ENCODE results near the gene PNMA6F. TPM values are rescaled to one million over a fixed set of nuclear protein-coding genes. Genes with fewer than 3 reads are reported as not detected.

Gene PNMA6F
- total RNA-seq, 1 experiment from 2014 or later, result 0.13 TPM

DNA sequence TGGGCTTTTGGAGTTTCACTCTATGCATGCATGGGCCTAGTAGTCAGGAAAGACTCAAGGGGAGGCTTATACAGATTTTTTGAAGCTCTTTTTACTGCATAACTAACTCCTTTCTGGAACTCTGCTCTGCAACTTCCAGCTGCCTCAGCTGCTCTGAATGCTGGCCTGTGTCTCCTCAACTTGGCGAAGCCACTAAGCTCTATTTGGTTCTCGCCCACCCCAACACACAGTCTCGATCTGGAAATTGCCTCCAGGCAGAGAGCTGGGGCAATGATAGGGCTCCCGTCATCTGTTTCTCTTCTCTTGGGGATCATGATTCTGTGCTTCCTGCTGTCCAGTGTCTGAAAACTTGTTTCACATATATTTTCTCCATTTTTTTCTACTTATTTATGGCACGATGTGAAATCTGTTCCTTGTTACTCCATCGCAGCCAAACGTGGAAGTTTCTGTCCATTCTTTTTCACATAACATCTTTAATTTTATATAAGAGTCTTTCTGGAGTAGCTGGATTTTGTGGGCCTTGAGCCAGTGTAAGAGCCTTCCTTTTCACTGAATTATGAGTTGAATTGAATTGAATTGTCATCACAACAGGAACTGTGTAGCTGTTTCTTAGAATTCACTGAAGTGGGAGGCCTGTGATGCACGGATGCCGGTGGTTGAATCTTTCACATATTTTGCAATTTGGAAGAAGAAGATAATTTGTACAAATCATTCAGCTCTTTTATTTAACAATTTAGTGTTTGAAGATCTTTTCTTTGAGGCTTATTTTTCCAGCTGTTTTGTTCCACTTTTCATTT, 21.4 kb upstream of the PNMA6F start:
- no peaks in the 10 kb centered on the region for H3K9me3 Mint-ChIP-seq
- TF ChIP-seq, protein P1, sequence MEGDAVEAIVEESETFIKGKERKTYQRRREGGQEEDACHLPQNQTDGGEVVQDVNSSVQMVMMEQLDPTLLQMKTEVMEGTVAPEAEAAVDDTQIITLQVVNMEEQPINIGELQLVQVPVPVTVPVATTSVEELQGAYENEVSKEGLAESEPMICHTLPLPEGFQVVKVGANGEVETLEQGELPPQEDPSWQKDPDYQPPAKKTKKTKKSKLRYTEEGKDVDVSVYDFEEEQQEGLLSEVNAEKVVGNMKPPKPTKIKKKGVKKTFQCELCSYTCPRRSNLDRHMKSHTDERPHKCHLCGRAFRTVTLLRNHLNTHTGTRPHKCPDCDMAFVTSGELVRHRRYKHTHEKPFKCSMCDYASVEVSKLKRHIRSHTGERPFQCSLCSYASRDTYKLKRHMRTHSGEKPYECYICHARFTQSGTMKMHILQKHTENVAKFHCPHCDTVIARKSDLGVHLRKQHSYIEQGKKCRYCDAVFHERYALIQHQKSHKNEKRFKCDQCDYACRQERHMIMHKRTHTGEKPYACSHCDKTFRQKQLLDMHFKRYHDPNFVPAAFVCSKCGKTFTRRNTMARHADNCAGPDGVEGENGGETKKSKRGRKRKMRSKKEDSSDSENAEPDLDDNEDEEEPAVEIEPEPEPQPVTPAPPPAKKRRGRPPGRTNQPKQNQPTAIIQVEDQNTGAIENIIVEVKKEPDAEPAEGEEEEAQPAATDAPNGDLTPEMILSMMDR (IDR thresholded peaks at IDR 0.05), result no peak
- TF ChIP-seq CREB1 (CRISPR knock-in tag; IDR thresholded peaks at IDR 0.05), result no peak
- TF ChIP-seq TP53 (CRISPR knock-in tag; IDR thresholded peaks at IDR 0.05), result no peak
- no peak for TF ChIP-seq ZNF121 (CRISPR knock-in tag; IDR thresholded peaks at IDR 0.05)
- DNase-seq (ENCODE audit: low spot score) (no peak), ATAC-seq (no peak)
- H3K36me3 Mint-ChIP-seq, result peaks cover 30% of the 10 kb centered on the region
- no peaks in the 10 kb centered on the region for H3K27me3 Mint-ChIP-seq (ENCODE audit: low read depth)
- ChIA-PET CTCF (interaction anchor here (0.6 kb wide), 1 partner anchor 9 kb away, joined by 3 read pairs; no protein-coding TSS in a partner anchor), POLR2A (no interaction called here)
- H3K4me1 Mint-ChIP-seq, result no peaks in the 10 kb centered on the region
- no peak overlapping the region for H3K27ac Mint-ChIP-seq
- H3K4me3 Mint-ChIP-seq, result no peak overlapping the region

GRCh38 chrX:153340111-153340510, 18.5 kb upstream of the PNMA6F start:
- Mint-ChIP-seq H3K9me3 (no peaks in the 10 kb centered on the region), H3K4me3 (no peak overlapping the region), H3K36me3 (peaks cover 24% of the 10 kb centered on the region), H3K27ac (no peak overlapping the region), H3K27me3 (ENCODE audit: low read depth) (no peaks in the 10 kb centered on the region), H3K4me1 (peaks cover 10% of the 10 kb centered on the region)
- no peak for ATAC-seq
- POLR2A ChIA-PET, result no interaction called here
- no peak for DNase-seq (ENCODE audit: low spot score)
- CTCF ChIA-PET, result no interaction called here
- no peak for TF ChIP-seq ZNF671 (CRISPR knock-in tag; IDR thresholded peaks at IDR 0.05)
- TF ChIP-seq HMGXB4 (CRISPR knock-in tag; IDR thresholded peaks at IDR 0.05), result no peak
- no peak for TF ChIP-seq EMX1 (CRISPR knock-in tag; IDR thresholded peaks at IDR 0.05)

DNA sequence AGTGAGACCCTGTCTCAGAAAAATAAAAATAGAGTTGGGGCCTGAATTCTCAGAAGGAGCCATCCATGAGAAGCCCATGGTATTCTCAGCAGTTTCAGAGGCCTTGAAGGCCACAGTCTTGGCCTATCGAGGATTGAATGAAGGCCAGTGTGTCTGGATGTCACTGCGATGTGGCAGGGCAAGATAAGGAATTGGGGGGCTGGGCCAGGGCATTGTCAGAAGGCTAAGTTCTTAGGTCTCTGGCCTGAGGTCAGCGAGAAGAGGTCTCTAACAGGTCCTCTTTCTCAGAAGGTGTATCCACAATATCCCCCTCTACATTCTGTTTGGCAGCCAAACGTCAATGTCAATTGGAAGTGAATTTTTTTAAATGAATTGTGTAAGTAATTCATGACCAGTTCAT, 18.1 kb upstream of the PNMA6F start:
- no peak overlapping the region for H3K4me3 Mint-ChIP-seq
- H3K9me3 Mint-ChIP-seq, result no peaks in the 10 kb centered on the region
- peaks cover 12% of the 10 kb centered on the region for H3K4me1 Mint-ChIP-seq
- no peak overlapping the region for H3K27ac Mint-ChIP-seq
- CTCF ChIA-PET, result no interaction called here
- peaks cover 21% of the 10 kb centered on the region for H3K36me3 Mint-ChIP-seq
- POLR2A ChIA-PET, result no interaction called here
- H3K27me3 Mint-ChIP-seq (ENCODE audit: low read depth), result no peaks in the 10 kb centered on the region
- DNase-seq (ENCODE audit: low spot score) (no peak), ATAC-seq (no peak)
- TF ChIP-seq, protein P2, sequence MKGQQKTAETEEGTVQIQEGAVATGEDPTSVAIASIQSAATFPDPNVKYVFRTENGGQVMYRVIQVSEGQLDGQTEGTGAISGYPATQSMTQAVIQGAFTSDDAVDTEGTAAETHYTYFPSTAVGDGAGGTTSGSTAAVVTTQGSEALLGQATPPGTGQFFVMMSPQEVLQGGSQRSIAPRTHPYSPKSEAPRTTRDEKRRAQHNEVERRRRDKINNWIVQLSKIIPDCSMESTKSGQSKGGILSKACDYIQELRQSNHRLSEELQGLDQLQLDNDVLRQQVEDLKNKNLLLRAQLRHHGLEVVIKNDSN (CRISPR knock-in tag; IDR thresholded peaks at IDR 0.05), result no peak
- TF ChIP-seq, protein P1 (IDR thresholded peaks at IDR 0.05), result no peak
- TF ChIP-seq, protein P3, sequence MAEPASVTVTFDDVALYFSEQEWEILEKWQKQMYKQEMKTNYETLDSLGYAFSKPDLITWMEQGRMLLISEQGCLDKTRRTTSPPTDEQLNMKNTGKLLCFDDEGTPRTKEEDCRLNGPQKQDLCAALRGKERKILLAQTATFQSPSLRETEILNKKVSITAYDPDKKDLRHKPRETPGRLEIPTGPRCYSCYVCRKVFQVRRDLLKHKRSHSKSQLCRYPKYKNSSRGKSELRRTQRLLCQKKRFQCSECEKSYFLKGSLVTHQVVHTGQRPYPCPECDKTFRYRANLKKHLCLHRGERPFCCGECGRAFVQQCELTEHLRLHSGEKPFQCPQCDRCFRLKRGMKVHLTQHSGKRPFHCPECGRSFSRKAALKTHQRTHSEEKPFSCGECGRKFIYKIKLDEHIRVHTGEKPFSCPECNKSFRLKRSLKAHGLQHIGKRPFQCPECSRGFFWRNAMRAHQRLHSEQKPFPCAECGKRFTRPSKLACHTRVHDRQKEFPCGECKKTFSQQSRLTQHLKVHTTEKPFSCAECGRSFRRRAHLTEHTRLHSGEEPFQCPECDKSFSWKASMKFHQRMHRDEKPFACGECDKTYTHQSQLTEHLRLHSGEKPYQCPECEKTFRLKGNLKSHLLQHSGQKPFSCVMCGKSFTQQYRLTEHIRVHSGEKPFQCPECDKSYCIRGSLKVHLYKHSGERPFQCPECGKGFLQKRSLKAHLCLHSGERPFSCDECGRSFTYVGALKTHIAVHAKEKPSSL (CRISPR knock-in tag; conservative IDR thresholded peaks at IDR 0.05), result no peak
- TF ChIP-seq TP53 (CRISPR knock-in tag; IDR thresholded peaks at IDR 0.05) (no peak), RORB (CRISPR knock-in tag; IDR thresholded peaks at IDR 0.05) (no peak), ZNF263 (CRISPR knock-in tag; IDR thresholded peaks at IDR 0.05; ENCODE audit: low read depth) (no peak), KAT7 (CRISPR knock-in tag; IDR thresholded peaks at IDR 0.05; ENCODE audit: borderline replicate concordance) (no peak), JUN (CRISPR knock-in tag; IDR thresholded peaks at IDR 0.05) (no peak), AR (CRISPR knock-in tag; IDR thresholded peaks at IDR 0.05) (no peak), MXD4 (CRISPR knock-in tag; IDR thresholded peaks at IDR 0.05; ENCODE audit: borderline replicate concordance) (no peak), ZNF121 (CRISPR knock-in tag; IDR thresholded peaks at IDR 0.05) (no peak), ZNF671 (CRISPR knock-in tag; IDR thresholded peaks at IDR 0.05) (no peak), SMAD3 (CRISPR knock-in tag; IDR thresholded peaks at IDR 0.05; ENCODE audit: borderline replicate concordance) (no peak)
- TF ChIP-seq, protein P4, sequence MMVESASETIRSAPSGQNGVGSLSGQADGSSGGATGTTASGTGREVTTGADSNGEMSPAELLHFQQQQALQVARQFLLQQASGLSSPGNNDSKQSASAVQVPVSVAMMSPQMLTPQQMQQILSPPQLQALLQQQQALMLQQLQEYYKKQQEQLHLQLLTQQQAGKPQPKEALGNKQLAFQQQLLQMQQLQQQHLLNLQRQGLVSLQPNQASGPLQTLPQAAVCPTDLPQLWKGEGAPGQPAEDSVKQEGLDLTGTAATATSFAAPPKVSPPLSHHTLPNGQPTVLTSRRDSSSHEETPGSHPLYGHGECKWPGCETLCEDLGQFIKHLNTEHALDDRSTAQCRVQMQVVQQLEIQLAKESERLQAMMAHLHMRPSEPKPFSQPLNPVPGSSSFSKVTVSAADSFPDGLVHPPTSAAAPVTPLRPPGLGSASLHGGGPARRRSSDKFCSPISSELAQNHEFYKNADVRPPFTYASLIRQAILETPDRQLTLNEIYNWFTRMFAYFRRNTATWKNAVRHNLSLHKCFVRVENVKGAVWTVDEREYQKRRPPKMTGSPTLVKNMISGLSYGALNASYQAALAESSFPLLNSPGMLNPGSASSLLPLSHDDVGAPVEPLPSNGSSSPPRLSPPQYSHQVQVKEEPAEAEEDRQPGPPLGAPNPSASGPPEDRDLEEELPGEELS (CRISPR knock-in tag; IDR thresholded peaks at IDR 0.05), result no peak
